Ovary (tissue), 9 donors: ENCODE measurements around the gene KRTAP5-7. TPM values are rescaled to one million over a fixed set of nuclear protein-coding genes. Genes with fewer than 3 reads are reported as not detected.

ENCODE experiments used
- DNase-seq, 5 donors: peaks; one replicate each; pipeline ENCODE4 v3.0.0-alpha.2; 2019 to 2020
- H3K27ac ChIP-seq, 2 donors: fragments of 200-600 bp; one replicate each; pipeline versions ENCODE4 v1.5.1 to v1.8.0; 2019 to 2022
- H3K27me3 ChIP-seq: fragments of 200-600 bp; one replicate; pipeline ENCODE4 v1.8.0; 2022
- H3K36me3 ChIP-seq: fragments of 200-600 bp; sonication (generic); one replicate; pipeline ENCODE4 v1.5.1; 2019
- H3K4me1 ChIP-seq: one replicate; pipeline ENCODE4 v1.8.1; 2013; ENCODE audit warnings: mild to moderate bottlenecking, moderate library complexity; ENCODE audit not compliant: insufficient read depth
- H3K4me3 ChIP-seq: fragments of 200-600 bp; sonication (generic); one replicate; pipeline ENCODE4 v1.5.1; 2017
- H3K9me3 ChIP-seq, 2 donors: fragments of 200-600 bp in 1 of 2; sonication (generic) in 1 of 2; one replicate each; pipeline versions ENCODE4 v1.5.1 to v1.8.1; 2013 to 2019; ENCODE audit warnings: mild to moderate bottlenecking in 1 of 2, moderate library complexity in 1 of 2
- CTCF ChIP-seq, 3 donors: fragments of 450-650 bp in 2 of 3; fragments of 200-600 bp in 1 of 3; IDR thresholded peaks; one replicate each; pipeline versions ENCODE4 v1.5.1 to v1.8.0; 2016 to 2022; ENCODE audit warnings: antibody characterized with exemption in 3 of 3, mild to moderate bottlenecking in 1 of 3
- EP300 ChIP-seq: sonication (generic); formaldehyde crosslinking; IDR thresholded peaks from one replicate; pipeline ENCODE4 v1.6.1; 2017; ENCODE audit warnings: antibody characterized with exemption
- POLR2A ChIP-seq: fragments of 450-650 bp; IDR thresholded peaks from one replicate; pipeline ENCODE4 v1.6.1; 2017; ENCODE audit warnings: antibody characterized with exemption, mild to moderate bottlenecking, moderate library complexity
- WGBS, 3 donors: extraction: QIAGEN DNeasy Blood & Tissue Kit in 1 of 3; methylation state at CpG; one replicate each; pipeline versions ENCODE4 v1.1.5 to v1.1.7; 2013 to 2017; 5-methylcytosine and 5-hydroxymethylcytosine counted together
- intact Hi-C, 4 donors: fragments of 100-400 bp; cut with DNase I; formaldehyde crosslinking; loops; one replicate each; pipeline versions ENCODE4 v1.11.0 to v1.15.1; 2022 to 2023
- polyA plus RNA-seq, 2 donors: library from polyadenylated mRNA; stranded (reverse); fragments of 200-250 nt in 1 of 2; fragments of 350-450 nt in 1 of 2; fragmentation: Illumina TruSeq in 1 of 2; extraction: RNeasy Lipid Tissue Mini Kit (QIAGEN cat#74804) in 1 of 2; gene quantifications; one replicate each; pipeline ENCODE4 v1.2.3, GENCODE V29; 2013 to 2014
- small RNA-seq: library from RNA; depleted of rRNA; stranded (forward); fragments of <200 nt; gene quantifications from one replicate; pipeline ENCODE3, GENCODE V24; 2016
- total RNA-seq, 7 donors: library from RNA; depleted of rRNA in 2 of 7; stranded (reverse); fragments of >200 nt in 2 of 7; fragmentation: NEBNext Ultra II Directional in 3 of 7; extraction: Animal tissue kit (Norgen Biotek cat#: 25700) in 3 of 7; gene quantifications; one replicate each; pipeline versions ENCODE4 v1.1.0 to v1.2.4, GENCODE V29; 2016 to 2023
- donor health status: DM: no; HTN: no; CAD: no; lungs with moderate emphysema.
- donor health status: DM: no; HTN: no; CAD: no.
- donor health status: Bipolar disorder and iron deficiency.
- donor health status: DM: yes; HTN: yes; CAD: no.
- donor health status: DM: no; HTN: no; CAD: no.
- donor health status: DM: yes; HTN: yes; CAD: no.

Gene KRTAP5-7
- total and polyA plus RNA-seq, 9 donors = 0.22 to 0.27 (median 0.23) TPM; not detected in 5

GRCh38 chr11:71577469-71578004 is 50.5 kb downstream of the KRTAP5-7 start:
- Histone ChIP-seq H3K4me3 (no peak overlapping the region), H3K27ac (no peak overlapping the region), H3K27me3 (no peaks in the 10 kb centered on the region), H3K9me3 (no peaks in the 10 kb centered on the region), H3K36me3 (no peaks in the 10 kb centered on the region), H3K4me1 (no peaks in the 10 kb centered on the region)
- intact Hi-C loops = no loop called here
- TF ChIP-seq CTCF (IDR thresholded peaks at IDR 0.05) (no peak), EP300 (no peak), POLR2A (no peak)
- DNase-seq = no peak
- 83 to 89% (median 85%) methylated on average over 7 of the region's 7 CpGs for WGBS, 3 donors

Small RNAs within 50 kb of the gene (small RNA-seq; reads per million reads assigned to genes)
- gene AP000867.1 = not detected

Other genes starting within 250 kb of the KRTAP5-7 start
- 100 to 1,000 TPM in 2 of 7 donors, 10 to 100 TPM in 5; 29.3 to 264 (median 51.1) TPM for gene DHCR7, start 78.9 kb upstream of the KRTAP5-7 start, total RNA-seq
- 10 to 100 TPM; 25.3 to 61.0 TPM for gene DHCR7, start 78.9 kb upstream of the KRTAP5-7 start, polyA plus RNA-seq
- gene NADSYN1, start 74.1 kb upstream of the KRTAP5-7 start, total RNA-seq = 10 to 100 TPM; 30.8 to 69.0 (median 53.0) TPM
- 10 to 100 TPM; 33.6 to 40.6 TPM for gene NADSYN1, start 74.1 kb upstream of the KRTAP5-7 start, polyA plus RNA-seq
- not detected for gene KRTAP5-8, start 10.8 kb downstream of the KRTAP5-7 start, total RNA-seq
- gene KRTAP5-8, start 10.8 kb downstream of the KRTAP5-7 start, polyA plus RNA-seq = not detected
- under 1 TPM in 2 of 7 donors, not detected in 5; 0.46 to 0.77 TPM for gene KRTAP5-9, start 21.2 kb downstream of the KRTAP5-7 start, total RNA-seq
- gene KRTAP5-9, start 21.2 kb downstream of the KRTAP5-7 start, polyA plus RNA-seq = under 1 TPM in 1 of 2 donors, not detected in 1; 0.17 TPM
- under 1 TPM in 2 of 7 donors, not detected in 5; 0.18 to 0.35 TPM for gene KRTAP5-10, start 38.3 kb downstream of the KRTAP5-7 start, total RNA-seq
- gene KRTAP5-10, start 38.3 kb downstream of the KRTAP5-7 start, polyA plus RNA-seq = not detected
- gene KRTAP5-11, start 55.6 kb downstream of the KRTAP5-7 start, total RNA-seq = not detected
- not detected for gene KRTAP5-11, start 55.6 kb downstream of the KRTAP5-7 start, polyA plus RNA-seq